ENCODE measurements around the gene OR6S1. TPM values are rescaled to one million over a fixed set of nuclear protein-coding genes. Genes with fewer than 3 reads are reported as not detected.
A peak's percentile ranks its signal among the peaks of the same experiment; 100 is the strongest.

OR6S1 gene
- total RNA-seq, 3 donors from 2014 or later (not counting 1 experiment from before 2014, with no cell fraction given), result not detected

- Histone ChIP-seq H3K9me3 (ENCODE audit: control insufficient read depth, insufficient read depth, low read length) (no peaks in the 10 kb centered on the region), H3K36me3 (ENCODE audit: control insufficient read depth, insufficient read depth, low read length) (no peaks in the 10 kb centered on the region), H3K27ac (ENCODE audit: low read length) (no peak overlapping the region), H3K4me1 (ENCODE audit: control insufficient read depth, insufficient read depth, low read length) (peaks cover 63% of the 10 kb centered on the region), H3K27me3 (ENCODE audit: control insufficient read depth, insufficient read depth, low read length) (peaks cover 11% of the 10 kb centered on the region), H3K4me3 (ENCODE audit: low read length) (no peak overlapping the region)
- ATAC-seq (no peak), DNase-seq (peak in 1 of 2 donors; percentile 8)
- intact Hi-C loops (cut with micrococcal nuclease), result no loop called here
- TF ChIP-seq CTCF (IDR thresholded peaks at IDR 0.05), result no peak
- Mint-ChIP-seq H3K36me3 (no peaks in the 10 kb centered on the region), H3K9me3 (no peaks in the 10 kb centered on the region), H3K4me3 (no peak overlapping the region), H3K27ac (no peak overlapping the region), H3K4me1 (peaks cover 58 to 74% of the 10 kb centered on the region in 2 donors), H3K27me3 (ENCODE audit: low read depth in 2 of 2) (peaks cover 46 to 64% of the 10 kb centered on the region in 2 donors)
- 68% methylated on average over 4 of the region's 5 CpGs for WGBS (ENCODE audit: insufficient coverage)
Measured at GRCh38 chr14:20627346-20628027, 14.0 kb downstream of the OR6S1 start.

- H3K9me3 ChIP-seq (ENCODE audit: control insufficient read depth, insufficient read depth, low read length), result no peaks in the 10 kb centered on the region
- peaks cover 53 to 75% of the 10 kb centered on the region in 2 donors for H3K4me1 Mint-ChIP-seq
Measured at GRCh38 chr14:20626274-20626673, 15.2 kb downstream of the OR6S1 start.

GRCh38 chr14:20624495-20625070, 16.9 kb downstream of the OR6S1 start:
- peak overlapping the region; percentile 71 to 93 for H3K27ac Mint-ChIP-seq
- H3K9me3 Mint-ChIP-seq, result no peaks in the 10 kb centered on the region
- no peaks in the 10 kb centered on the region for H3K9me3 ChIP-seq (ENCODE audit: control insufficient read depth, insufficient read depth, low read length)
- WGBS (ENCODE audit: insufficient coverage), result 7% methylated on average over 21 of the region's 22 CpGs
- no peak for TF ChIP-seq CTCF (IDR thresholded peaks at IDR 0.05)
- H3K36me3 ChIP-seq (ENCODE audit: control insufficient read depth, insufficient read depth, low read length), result no peaks in the 10 kb centered on the region
- no peak overlapping the region for H3K27ac ChIP-seq (ENCODE audit: low read length)
- H3K4me3 ChIP-seq (ENCODE audit: low read length), result peak overlapping the region; percentile 3
- DNase-seq, result peak in 1 of 2 donors; percentile 74
- peaks cover 4% of the 10 kb centered on the region for H3K27me3 ChIP-seq (ENCODE audit: control insufficient read depth, insufficient read depth, low read length)
- peaks cover 43% of the 10 kb centered on the region for H3K4me1 ChIP-seq (ENCODE audit: control insufficient read depth, insufficient read depth, low read length)
- H3K4me3 Mint-ChIP-seq, result peak overlapping the region; percentile 69
- H3K27me3 Mint-ChIP-seq (ENCODE audit: low read depth in 2 of 2), result peaks cover 37 to 63% of the 10 kb centered on the region in 2 donors
- H3K36me3 Mint-ChIP-seq, result no peaks in the 10 kb centered on the region
- intact Hi-C loops (cut with micrococcal nuclease), result no loop called here
- peak; percentile 55 to 68 (median 57) for ATAC-seq
- peaks cover 40 to 64% of the 10 kb centered on the region in 2 donors for H3K4me1 Mint-ChIP-seq

More at GRCh38 chr14:20626274-20626673, 15.2 kb downstream of the OR6S1 start:
- no peak for ATAC-seq
- no peaks in the 10 kb centered on the region for H3K36me3 ChIP-seq (ENCODE audit: control insufficient read depth, insufficient read depth, low read length)
- TF ChIP-seq CTCF (IDR thresholded peaks at IDR 0.05), result no peak
- H3K27ac ChIP-seq (ENCODE audit: low read length), result no peak overlapping the region
- H3K4me3 ChIP-seq (ENCODE audit: low read length), result no peak overlapping the region
- DNase-seq, result peak in 1 of 2 donors; percentile 35
- Mint-ChIP-seq H3K36me3 (no peaks in the 10 kb centered on the region), H3K27ac (no peak overlapping the region), H3K27me3 (ENCODE audit: low read depth in 2 of 2) (peaks cover 49 to 75% of the 10 kb centered on the region in 2 donors), H3K9me3 (no peaks in the 10 kb centered on the region), H3K4me3 (no peak overlapping the region)
- peaks cover 7% of the 10 kb centered on the region for H3K27me3 ChIP-seq (ENCODE audit: control insufficient read depth, insufficient read depth, low read length)
- H3K4me1 ChIP-seq (ENCODE audit: control insufficient read depth, insufficient read depth, low read length), result peaks cover 54% of the 10 kb centered on the region
- 32% methylated on average over 12 of the region's 12 CpGs for WGBS (ENCODE audit: insufficient coverage)
- intact Hi-C loops (cut with micrococcal nuclease), result no loop called here

All from natural killer cell (primary cell).